GM12892 (cell line): ENCODE results near the gene ZNF57.

Source experiments
- POLR2A ChIP-seq: IDR thresholded peaks from 2 replicates; pipeline ENCODE4 v1.6.1; 2011; ENCODE audit warnings: low read depth, low read length, control low read depth
- POLR2AphosphoS5 ChIP-seq: IDR thresholded peaks from 2 replicates; pipeline ENCODE4 v1.6.1; 2011; ENCODE audit warnings: low read depth, low read length, control low read depth

DNA sequence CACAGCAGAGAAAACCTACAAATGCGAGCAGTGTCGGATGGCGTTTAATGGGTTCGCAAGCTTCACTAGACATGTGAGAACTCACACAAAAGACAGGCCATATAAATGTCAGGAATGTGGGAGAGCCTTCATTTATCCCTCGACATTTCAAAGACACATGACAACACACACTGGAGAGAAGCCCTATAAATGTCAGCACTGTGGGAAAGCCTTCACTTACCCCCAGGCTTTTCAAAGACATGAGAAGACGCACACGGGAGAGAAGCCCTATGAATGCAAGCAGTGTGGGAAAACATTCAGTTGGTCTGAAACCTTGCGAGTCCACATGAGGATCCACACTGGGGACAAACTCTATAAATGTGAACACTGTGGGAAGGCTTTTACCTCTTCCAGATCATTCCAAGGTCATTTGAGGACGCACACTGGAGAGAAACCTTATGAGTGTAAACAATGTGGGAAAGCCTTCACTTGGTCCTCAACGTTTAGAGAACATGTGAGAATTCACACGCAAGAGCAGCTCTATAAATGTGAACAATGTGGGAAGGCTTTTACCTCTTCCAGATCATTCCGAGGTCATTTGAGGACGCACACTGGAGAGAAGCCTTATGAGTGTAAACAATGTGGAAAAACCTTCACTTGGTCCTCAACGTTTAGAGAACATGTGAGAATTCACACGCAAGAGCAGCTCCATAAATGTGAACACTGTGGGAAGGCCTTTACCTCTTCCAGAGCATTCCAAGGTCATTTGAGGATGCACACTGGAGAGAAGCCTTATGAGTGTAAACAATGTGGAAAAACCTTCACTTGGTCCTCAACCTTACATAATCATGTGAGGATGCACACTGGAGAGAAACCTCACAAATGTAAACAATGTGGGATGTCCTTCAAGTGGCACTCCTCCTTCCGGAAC, 16.8 kb downstream of the ZNF57 start:
- TF ChIP-seq POLR2AphosphoS5: no peak
- TF ChIP-seq POLR2A: no peak
